Heart left ventricle (tissue), 13 donors: Measurements from ENCODE around the gene GRM7.

ENCODE experiments used
- POLR2A ChIP-seq, 2 donors: fragments of 450-650 bp; IDR thresholded peaks; one replicate each; pipeline ENCODE4 v1.6.1; 2017; ENCODE audit warnings: antibody characterized with exemption in 2 of 2, mild to moderate bottlenecking in 2 of 2, moderate library complexity in 2 of 2
- TF ChIP-seq, protein P1 (sequence below), 12 donors: fragments of 200-600 bp; sonication (generic) in 4 of 12; IDR thresholded peaks; one replicate each; pipeline versions ENCODE4 v1.5.0 to v1.8.0; 2018 to 2022; ENCODE audit warnings: antibody characterized with exemption in 12 of 12, mild to moderate bottlenecking in 5 of 12
- donor health status: ischemic (EF 13 %, LVEDD 7.1; RV severe dilation, severe dysfunction).
- donor health status: DM: no; HTN: yes; CAD: no.
- donor health status: DM: no; HTN: no; CAD: no.
- donor health status: ischemic (EF 25% LVEDD 6.9; RV normal size, moderate dysfunction).
- donor health status: ischemic (EF 25% LVEDD 5.7; RV mildly dilated, moderate dysfunction).
- donor health status: ischemic (EF 35%, LVEDD 5.7; RV mildly dilated, moderate dysfunction).
- donor health status: nonischemic (EF 11% LVEDD 7.7; RV severe dilation, severe dysfunction).
- donor health status: DM: yes; HTN: yes; CAD: no.
- donor health status: PGD.
- donor health status: ischemic (EF 29% LVEDD 5.4; RV normal size, mild dysfunction).
- donor health status: nonischemic (EF 23%, LVEDD 6.1; RV moderate dilation, normal function).

DNA sequence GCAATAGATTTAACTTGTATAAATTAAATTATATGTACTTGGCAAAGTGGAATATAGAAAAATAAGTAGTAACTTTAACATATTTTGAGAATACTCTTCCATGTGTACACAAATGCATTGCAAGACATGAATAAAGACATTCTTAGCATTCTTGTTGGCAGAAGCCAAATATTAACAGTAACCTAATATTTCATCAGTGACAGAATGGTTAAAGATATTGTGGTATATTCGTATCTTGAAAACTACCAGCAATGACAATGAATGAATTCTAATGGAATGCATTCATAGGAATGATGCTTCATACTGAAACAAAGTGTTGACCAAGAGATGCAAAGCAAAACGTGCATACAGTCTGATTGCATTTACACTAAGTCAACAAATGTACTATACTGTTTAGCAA is 524.7 kb downstream of the GRM7 start:
- TF ChIP-seq, protein P1, sequence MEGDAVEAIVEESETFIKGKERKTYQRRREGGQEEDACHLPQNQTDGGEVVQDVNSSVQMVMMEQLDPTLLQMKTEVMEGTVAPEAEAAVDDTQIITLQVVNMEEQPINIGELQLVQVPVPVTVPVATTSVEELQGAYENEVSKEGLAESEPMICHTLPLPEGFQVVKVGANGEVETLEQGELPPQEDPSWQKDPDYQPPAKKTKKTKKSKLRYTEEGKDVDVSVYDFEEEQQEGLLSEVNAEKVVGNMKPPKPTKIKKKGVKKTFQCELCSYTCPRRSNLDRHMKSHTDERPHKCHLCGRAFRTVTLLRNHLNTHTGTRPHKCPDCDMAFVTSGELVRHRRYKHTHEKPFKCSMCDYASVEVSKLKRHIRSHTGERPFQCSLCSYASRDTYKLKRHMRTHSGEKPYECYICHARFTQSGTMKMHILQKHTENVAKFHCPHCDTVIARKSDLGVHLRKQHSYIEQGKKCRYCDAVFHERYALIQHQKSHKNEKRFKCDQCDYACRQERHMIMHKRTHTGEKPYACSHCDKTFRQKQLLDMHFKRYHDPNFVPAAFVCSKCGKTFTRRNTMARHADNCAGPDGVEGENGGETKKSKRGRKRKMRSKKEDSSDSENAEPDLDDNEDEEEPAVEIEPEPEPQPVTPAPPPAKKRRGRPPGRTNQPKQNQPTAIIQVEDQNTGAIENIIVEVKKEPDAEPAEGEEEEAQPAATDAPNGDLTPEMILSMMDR (IDR thresholded peaks at IDR 0.05) = no peak
- TF ChIP-seq POLR2A (IDR thresholded peaks at IDR 0.05) = no peak
